ENCODE data around the gene CXXC5.
"Not testable (repeated sequence)": the region's sequence is repeated elsewhere in the genome, so short reads cannot be mapped to it uniquely, and the experiment has no call there.

CXXC5 gene

DNA sequence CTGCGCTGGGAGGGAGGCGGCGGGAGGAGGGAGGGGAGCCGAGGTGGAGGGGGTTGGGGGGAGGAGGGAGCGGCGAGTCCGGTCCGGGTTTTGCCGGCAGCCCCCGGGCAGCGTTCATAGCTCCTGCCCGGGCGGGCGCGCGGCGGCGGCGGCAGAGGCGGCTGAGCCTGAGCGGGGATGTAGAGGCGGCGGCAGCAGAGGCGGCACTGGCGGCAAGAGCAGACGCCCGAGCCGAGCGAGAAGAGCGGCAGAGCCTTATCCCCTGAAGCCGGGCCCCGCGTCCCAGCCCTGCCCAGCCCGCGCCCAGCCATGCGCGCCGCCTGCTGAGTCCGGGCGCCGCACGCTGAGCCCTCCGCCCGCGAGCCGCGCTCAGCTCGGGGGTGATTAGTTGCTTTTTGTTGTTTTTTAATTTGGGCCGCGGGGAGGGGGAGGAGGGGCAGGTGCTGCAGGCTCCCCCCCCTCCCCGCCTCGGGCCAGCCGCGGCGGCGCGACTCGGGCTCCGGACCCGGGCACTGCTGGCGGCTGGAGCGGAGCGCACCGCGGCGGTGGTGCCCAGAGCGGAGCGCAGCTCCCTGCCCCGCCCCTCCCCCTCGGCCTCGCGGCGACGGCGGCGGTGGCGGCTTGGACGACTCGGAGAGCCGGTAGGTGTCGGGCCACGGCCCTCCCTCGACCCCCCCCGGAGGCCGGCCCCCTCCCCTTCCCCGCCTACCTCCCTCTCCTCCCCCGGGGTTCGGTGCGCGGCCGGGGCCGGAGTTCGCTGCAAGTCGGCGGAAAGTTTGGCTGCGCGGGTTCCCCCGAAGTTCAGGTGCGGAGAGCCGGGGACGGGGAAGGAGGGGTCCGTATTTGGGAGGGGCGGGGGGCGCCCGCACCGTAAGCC, at the start of gene CXXC5:
Gene CXXC5 (plus strand): TSS at position 145 of the 877 bp plus-strand sequence. CDS start 32,175 bp downstream, outside the sequence.
- peak; percentile 81 for DNase-seq (ENCODE audit: low read depth)

DNA sequence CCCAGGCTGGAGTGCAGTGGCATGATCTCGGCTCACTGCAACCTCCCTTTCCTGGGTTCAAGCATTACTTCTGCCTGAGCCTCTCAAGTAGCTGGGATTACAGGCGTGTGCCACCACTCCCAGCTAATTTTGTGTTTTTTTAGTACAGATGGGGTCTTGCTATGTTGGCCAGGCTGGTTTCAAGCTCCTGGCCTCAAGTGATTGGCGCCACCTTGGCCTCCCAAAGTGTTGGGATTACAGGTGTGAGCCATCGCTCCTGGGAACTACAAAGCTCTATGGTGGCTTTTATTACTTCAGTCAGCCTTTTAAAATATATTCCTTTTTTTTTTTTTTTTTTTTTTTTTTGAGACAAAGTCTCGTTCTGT, 49.6 kb upstream of the CXXC5 start:
- DNase-seq (ENCODE audit: low read depth), result not testable (repeated sequence)

DNA sequence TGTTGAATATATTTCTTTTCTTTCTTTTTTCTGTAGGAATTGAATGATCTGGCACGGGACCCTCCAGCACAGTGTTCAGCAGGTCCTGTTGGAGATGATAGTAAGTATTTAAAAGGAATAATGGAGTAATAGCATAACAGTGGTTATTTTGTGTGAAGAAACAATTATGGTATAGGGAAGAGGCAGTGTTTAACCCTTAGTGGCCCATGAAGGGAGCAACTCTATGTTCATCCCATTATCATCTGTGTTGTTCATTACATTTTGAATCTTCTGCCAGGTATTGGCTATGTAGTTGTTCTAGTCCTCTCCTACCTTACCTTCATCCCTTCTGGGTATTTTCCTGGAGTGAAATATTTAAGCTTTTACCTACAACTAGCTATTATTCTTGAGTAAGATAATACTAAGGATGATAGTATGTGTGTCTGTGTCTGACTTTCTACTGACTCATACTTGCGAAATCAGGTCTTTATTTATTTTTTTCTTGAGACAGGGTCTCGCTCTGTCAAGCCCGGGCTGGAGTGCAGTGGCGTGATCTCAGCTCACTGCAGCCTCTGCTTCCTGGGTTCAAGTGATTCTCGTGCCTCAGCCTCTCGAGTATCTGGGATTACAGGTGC, 47.7 kb upstream of the CXXC5 start:
- no peak for DNase-seq (ENCODE audit: low read depth)

DNA sequence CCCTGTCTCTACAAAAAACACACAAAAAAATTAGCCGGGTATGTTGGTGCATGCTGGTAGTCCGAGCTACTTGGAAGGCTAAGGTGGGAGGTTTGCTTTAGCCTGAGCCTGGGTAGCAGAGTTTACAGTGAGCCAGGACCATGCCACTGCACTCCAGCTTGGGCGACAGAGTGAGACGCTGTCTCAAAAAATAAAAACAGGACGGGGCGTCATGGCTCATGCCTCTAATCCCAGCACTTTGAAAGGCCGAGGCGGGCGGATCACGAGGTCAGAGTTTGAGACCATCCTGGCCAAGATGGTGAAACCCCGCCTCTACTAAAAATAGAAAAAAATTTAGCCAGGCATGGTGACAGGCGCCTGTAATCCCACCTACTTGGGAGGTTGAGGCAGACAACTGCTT, 46.7 kb upstream of the CXXC5 start:
- DNase-seq (ENCODE audit: low read depth), result no peak

DNA sequence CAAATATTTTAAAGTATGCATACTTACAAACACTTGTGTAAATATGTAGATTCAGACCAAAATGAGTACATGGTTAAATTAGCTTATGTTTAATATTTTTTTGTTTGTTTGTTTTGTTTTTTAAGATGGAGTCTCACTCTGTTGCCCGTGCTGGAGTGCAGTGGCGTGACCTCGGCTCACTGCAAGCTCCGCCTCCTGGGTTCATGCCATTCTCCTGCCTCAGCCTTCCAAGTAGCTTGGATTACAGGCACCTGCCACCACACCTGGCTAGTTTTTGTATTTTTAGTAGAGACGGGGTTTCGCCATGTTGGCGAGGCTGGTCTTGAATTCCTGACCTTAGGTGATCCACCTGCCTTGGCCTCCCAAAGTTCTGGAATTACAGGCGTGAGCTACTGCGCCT, 46.2 kb upstream of the CXXC5 start:
- not testable (repeated sequence) for DNase-seq (ENCODE audit: low read depth)

DNA sequence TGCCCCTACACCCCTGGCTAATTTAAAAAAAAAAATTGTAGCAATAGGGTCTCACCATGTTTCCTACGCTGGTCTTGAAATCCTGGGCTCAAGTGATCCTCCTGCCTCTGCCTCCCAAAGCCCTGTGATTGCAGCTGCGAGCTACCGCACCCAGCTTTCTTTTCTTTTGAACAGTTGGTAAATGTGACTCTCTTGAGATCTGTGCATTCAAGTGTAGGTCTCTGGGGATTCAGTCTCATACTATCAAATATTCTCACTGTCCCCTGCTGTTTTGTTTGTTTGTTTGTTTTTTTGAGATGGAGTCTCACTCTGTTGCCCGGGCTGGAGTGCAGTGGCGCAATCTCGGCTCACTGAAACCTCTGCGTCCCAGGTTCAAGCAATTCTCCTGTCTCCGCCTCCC, 42.3 kb upstream of the CXXC5 start:
- no peak for DNase-seq (ENCODE audit: low read depth)

DNA sequence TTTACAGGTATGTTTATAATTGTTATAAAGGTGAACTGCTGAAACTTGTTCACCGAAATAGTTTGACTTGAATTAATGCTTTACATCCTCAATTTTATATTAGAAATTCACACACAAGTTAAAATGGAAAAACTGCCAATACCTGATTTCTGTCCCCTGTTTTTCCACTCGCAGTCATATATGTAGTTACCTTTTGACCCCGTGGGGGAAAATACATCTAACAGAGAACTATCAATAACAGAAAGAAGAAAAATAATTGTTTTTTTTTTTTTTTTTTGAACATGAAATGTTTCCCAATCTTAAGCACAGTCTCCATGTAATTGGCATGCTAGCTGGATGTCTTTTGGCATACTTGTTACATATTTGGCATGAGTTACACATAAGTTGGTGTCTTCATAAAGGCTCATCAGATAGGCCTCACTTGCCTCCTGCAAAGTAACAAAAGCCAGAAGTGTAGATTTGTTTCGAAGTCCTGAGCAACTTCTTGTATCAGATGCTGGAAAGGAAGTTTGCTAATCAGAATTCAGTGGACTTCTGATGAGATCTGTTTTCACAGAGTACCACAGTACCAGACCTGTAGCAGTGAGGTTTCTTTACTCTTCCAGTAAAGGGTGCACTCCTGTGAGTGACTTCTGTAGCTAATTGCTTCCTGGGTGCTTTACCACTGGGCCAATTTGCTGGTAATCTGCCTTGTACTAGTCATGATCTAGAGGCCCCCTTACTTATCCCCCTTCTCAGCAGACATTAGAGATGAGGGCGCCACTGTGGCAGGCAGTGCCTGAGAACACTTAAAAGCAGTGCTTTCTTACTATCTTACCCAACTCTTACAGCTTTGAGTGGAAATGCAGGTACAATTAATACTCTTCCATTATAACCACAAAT, 36.2 kb upstream of the CXXC5 start:
- no peak for DNase-seq (ENCODE audit: low read depth)

DNA sequence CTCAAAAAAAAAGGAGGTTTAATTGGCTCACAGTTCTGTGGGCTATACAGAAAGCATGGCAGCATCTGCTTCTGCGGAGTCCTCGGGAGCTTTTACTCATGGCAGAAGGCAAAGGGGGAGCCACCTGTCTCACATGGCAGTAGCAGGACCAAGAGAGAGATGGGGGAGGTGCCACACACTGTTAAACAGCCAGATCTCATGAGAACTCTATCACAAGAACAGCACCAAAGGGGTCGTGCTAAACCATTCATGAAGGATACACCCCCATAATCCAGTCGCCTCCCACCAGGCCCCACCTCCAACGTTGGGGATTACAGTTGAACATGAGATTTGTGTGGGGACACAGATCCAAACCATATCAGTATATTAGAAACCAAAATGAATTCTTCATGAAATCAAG, 28.3 kb upstream of the CXXC5 start:
- DNase-seq (ENCODE audit: low read depth), result no peak

DNA sequence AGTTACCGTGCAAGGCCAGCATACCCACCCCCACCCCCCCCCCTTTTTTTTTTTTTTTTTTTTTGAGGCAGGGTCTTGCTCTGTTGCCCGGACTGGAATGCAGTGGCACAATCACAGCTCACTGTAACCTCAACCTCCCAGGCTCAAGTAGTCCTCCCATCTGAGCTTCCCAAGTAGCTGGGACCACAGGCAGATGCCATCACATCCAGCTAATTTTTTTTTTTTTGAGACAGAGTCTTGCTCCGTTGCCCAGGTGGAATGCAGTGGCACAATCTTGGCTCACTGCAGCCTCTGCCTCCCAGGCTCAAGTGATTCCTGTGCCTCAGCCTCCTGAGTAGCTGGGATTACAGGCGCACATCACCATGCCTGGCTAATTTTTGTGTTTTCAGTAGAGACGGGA, 22.8 kb upstream of the CXXC5 start:
- DNase-seq (ENCODE audit: low read depth), result not testable (repeated sequence)

DNA sequence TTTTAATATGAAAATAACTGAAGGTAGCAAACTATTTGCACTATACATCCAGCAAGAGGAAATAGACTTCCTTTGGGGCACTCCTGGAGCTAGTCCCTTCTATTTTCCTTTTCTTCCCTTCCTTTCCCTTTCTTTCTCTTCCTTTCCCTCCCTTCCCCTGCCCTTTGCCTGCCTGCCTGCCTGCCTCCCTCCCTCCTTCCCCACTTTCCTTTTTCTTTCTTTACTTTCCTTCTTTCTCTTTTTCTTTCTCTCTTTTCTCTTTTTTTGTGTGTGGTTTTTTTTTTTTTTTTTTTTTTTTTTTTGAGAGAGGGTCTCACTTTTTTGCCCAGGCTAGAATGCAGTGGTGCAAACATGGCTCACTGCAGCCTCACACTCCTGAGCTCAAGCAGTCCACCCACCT, 17.3 kb upstream of the CXXC5 start:
- DNase-seq (ENCODE audit: low read depth), result no peak

DNA sequence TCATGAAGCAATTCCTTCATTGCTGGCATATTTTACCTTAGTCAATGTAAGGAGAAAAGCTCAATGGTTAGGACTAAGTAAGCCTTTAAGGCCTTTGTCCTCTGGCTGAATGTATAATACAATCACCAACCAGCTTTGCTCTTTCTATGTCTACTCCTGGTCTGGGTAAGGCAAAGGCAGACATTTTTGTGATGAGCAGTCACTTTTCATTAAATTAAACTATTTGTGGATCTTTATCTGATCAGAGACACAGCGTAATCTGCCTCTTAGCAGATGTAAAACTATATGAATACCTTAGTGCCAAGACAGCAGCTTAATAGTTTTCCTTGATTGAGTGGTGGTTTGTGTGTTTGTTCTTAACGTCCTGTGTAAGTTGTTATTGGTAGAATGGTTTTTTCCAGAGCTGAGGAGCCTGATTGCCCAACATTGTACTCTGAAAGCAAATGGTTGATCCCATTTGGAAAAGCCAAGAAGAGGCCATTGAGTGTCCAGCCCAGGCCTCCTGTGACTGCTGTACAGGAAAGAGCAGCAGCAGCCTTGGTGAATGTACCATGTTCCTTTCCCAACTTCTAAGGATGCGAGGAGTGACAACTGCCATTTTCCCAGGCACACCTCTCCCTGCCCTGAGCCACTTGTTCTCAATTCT, 16.5 kb upstream of the CXXC5 start:
- no peak for DNase-seq (ENCODE audit: low read depth)

DNA sequence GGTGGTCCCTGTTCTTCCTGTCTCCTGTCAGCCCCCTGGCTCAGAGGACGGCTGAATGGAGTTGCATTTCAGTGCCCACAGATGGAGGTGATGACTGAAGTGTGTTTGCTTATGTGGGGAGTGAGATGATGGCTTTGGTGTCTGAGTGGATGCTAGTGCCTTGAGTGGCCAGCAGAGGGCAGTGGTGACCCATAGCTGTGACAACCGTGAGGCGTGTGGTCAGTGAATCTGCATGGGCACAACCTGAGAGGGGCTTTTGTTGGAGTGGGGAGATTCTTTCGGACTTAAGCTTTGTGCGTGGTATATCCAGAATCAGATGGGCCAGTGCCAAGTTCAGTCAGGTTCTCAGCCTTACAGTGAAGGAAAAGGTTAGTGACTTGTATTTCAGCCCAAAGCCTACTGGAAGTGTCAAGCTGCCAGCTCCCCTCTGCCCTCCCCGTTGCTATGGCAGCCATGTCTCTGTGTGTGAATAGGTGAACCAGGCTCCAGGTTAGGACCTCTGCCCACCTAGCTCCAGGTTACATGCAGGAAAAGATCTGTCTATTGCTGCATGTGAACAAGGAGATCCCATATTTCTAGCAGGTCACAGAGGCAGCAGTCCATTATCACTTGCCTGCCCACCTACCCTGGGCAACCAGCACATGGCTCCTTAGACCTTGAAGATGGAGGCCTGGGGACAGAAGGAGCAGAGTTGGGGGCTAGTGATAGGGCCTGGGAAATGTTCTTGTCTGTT, 14.7 kb upstream of the CXXC5 start:
- DNase-seq (ENCODE audit: low read depth), result no peak

DNA sequence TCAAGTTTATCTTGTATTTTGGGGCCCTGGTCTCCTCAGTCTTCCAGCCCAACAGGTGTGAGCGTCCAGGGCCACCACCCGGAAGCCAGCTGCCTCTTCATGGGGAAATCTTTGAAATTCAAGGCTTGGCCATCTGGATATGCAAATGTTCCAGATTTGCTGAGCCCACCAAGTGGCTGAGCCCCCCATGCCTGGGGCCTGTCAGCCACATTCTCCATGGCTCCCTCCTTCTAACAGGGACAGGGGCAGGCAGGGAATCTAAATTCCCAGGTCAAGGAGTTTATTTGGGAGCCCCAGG, 14.2 kb upstream of the CXXC5 start:
- no peak for DNase-seq (ENCODE audit: low read depth)

DNA sequence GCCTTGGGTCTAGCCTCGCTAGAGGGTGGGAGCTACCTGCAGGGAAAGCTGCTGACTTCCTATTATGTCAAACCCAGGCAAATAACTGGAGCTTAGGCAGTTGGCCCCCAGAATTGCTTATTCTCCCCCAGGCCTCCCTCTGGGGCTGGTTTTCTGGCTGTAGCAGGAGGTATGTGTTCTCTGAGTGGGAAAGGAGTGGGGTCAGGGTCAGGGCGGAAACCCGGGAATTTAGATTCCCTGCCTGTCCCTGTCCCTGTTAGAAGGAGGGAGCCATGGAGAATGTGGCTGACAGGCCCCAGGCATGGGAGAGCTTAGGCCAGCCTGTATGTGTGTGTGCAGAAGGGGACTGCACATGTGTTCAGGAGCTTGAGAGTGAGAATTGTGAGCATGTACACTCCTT, 13.6 kb upstream of the CXXC5 start:
- DNase-seq (ENCODE audit: low read depth), result no peak

DNA sequence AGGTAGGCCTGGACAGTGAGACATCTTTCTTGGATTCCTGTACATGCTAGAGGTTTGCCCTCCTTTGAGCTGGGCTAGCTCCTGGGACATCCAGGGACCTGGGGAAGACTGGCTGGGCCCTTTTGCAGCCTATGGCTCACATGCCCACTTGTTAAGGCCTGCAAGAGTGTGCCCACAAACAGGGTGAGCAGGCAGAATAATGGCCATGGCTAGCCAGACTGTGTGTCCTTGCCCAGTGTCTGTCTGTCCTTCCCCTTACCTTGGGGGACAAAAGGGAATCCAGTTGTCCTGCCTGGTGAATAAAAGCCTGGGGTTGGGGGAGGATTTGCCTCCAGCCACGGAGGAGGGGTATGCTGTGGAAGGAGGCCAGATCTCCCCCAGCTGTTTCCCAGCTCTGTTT, 13.0 kb upstream of the CXXC5 start:
- DNase-seq (ENCODE audit: low read depth), result no peak

DNA sequence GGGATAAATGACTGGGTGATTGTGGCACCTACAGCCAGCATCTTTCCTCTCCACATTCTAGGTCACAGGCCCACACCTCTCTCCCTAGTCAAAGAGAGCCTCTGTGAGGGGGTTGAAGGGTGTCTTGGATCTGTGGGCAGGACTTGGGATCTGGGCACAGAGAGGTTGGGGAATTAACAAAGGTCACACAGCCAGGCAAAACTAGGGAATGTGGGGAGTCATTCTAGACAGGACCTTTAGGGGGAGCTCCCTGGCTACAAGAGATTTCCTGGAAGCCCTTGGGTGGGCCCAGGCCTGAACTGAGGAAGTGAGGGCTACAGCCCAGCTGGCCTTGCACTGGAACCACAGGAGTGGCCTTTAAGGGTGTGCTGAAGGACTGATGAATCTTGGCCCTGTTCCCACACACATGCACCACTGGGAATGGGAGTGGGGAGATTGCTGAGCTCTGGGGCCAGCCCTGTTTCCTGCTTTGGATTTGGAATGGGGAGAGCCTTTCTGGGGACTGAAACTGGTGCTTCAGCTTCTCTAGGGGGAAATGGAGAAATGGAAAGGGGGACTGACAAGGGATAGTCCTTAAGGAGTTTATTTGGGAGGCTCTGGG, 12.4 kb upstream of the CXXC5 start:
- DNase-seq (ENCODE audit: low read depth), result peak; percentile 89

DNA sequence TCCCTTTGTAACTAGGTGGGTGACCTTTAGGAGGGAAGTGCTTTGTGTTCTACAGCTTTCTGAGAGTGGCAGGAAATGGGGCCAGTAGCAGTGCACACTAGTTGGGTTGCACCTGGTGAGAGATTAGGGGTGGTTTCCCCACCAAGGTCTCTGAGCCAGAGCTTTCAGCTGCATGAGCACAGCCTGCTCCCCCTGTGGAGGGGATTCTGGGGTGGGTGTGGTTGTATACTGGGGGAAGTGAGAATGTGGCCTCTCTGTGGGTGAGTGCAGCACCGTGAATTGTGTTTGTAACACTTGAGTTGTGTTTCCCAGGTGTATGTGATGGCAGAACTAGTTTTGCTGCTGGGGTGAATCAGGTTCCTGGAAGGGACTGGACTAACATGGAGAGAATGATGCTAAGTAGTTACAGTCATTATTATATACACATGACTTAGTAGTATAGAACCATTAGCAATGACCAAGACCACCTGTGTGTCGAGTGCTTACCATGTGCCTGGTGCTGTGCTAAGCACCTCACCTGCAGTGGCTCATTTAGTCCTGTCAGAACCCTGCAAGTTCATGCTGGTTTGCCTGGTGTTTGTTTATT, 11.8 kb upstream of the CXXC5 start:
- DNase-seq (ENCODE audit: low read depth), result no peak

DNA sequence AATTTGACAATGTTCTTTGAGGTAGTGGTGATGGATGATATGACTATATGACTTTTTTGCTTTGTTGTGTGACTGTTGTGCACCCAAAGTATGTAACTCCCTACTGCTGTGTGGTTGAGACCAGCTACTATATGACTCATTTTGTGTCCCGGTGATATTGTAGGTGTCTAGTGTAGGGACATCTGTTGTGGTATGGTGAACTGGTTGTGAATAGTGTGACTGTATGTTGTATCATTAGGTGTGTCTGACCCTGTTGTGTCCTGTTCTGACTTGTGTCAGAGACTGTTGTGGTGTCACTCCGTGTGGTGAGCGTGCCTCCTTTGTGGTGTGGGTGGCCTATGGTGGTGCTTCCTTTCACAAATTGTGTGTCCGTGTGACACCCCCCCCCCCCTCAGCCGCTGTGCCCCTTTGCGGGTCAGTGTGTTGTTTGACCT, 11.2 kb upstream of the CXXC5 start:
- DNase-seq (ENCODE audit: low read depth), result no peak

DNA sequence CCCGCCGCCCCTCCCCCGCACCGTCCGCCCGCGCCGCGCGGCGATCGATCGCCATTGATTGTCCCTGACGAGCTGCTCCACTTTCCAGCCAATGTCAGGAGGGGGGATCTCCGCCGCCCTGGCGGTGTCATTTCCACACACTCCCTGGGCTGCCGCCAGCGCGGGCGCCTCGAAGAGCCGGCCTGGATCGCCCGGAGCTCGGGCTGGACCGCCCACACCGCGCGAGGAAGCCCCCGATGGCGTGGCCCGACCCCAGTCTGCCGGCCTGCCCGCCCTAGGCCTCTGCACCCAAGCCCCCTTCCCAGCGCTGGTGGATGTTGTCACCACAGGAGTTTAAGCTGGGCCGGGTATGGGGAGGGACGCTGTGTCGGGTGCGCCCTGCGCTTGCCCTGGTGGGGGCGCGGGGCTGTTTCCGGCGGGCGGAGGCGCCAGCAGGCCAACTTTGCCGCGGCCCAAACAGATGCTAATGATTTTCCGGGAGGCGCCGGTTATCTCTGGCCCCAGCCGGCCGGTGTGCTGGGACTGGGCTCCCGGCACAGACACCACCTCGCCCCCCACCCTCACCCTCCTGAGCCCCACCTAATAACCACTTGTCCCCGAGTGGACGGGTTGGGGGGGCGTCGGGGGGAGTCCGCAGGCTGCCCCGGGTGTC, 10.6 kb upstream of the CXXC5 start:
- peak; percentile 69 for DNase-seq (ENCODE audit: low read depth)

DNA sequence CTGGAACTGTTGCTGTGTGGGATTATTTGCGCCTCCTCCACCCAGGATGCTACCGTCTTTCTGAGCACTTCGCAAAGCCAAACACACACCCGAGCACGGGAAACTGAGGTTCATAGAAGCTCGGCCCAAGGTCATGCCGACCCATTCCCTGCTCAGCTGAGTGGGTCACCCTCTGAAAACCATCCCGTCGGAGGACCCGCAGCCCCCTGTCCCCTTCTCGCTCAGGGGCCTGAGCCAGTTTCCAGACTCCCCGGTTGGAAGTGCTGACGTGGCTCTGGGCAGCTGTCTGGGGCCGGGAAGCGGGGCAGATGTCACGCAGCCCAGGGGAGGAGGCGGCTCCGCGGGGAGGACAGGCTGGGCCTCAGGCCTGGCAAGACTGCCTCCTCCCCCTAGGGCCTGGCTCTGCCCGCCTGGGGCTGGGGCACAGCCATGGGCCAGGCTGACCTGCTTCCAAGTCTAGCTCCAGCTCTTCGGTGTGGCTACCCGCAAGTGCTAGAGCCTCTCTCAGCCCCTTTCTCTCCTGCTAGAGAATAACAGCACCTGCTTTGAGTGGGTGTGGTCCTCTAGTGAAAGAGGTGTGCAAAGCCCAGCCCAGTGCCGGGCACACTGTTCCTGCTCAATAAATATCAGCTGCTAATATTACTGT, 9.9 kb upstream of the CXXC5 start:
- DNase-seq (ENCODE audit: low read depth), result no peak

Measured in stromal cell of bone marrow (primary cell).